Measurements from ENCODE around the gene CBY3.

The CBY3 gene

DNA sequence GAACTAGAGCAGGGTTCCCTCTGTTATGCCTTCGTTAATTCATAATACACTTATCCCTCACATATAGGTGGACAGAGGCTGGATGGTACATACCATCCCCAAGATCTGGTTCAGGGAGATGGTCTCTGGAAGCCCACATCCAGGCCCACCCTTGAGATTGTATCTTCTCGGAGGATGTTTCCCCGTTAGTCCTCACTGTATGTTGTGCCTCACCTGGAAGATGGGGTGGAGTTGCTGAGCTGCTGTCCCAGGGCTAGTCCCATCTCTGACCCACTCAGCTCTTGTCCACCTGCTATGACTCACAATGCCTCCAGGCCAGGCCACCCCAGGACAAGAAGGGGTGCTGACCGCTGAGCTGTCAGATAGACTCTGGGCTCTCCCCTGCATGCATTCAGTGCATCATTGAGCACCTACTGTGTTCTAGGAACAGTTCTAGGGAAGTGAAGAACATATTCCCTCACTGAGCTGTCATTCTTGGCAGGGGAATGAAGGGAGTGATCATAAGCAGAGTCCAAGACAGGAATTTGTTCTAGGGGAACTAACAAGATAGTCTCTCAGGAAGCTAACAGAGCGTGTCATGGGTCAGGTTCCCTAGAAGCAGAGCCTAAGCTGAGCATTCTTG is at the start of gene CBY3:
Gene CBY3 (minus strand): TSS at position 255 of the 622 bp plus-strand sequence. CDS start 116 bp downstream, at position 139.
- no peak for TF ChIP-seq CTCF (IDR thresholded peaks at IDR 0.05; ENCODE audit: low read depth, low read length)
- no peak within 1 kb of the TSS for H3K4me3 ChIP-seq (ENCODE audit: low read depth, low read length)

DNA sequence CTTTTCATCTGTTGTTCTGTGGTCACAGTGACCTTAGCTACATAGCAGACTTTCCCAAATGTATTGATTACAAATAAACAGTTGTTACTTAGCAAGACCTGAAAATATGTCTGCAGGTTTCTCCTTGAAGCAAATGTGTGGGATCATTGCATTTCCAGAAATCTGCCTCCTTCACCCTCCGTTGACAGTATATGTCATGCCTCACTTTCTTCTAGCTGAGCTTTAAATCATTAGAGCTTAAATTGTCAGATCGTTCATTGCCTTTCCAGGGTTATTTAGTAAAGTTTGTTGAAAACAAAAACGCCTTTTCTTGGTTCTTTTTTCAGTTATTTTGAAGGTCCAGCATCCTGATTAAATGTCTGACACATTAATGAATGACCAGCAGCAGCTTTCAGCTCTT is 49.5 kb upstream of the CBY3 start:
- TF ChIP-seq CTCF (IDR thresholded peaks at IDR 0.05; ENCODE audit: low read depth, low read length): no peak
- H3K4me3 ChIP-seq (ENCODE audit: low read depth, low read length): no peak overlapping the region

- TF ChIP-seq CTCF (IDR thresholded peaks at IDR 0.05; ENCODE audit: low read depth, low read length): no peak
- no peak overlapping the region for H3K4me3 ChIP-seq (ENCODE audit: low read depth, low read length)
Observed at GRCh38 chr5:179729727-179730126, 48.9 kb upstream of the CBY3 start.

GRCh38 chr5:179729303-179729702 is 48.5 kb upstream of the CBY3 start:
- TF ChIP-seq CTCF (IDR thresholded peaks at IDR 0.05; ENCODE audit: low read depth, low read length): no peak
- H3K4me3 ChIP-seq (ENCODE audit: low read depth, low read length): no peak overlapping the region

- no peak overlapping the region for H3K4me3 ChIP-seq (ENCODE audit: low read depth, low read length)
- TF ChIP-seq CTCF (IDR thresholded peaks at IDR 0.05; ENCODE audit: low read depth, low read length): no peak
Observed at GRCh38 chr5:179727106-179727505, 46.3 kb upstream of the CBY3 start.

GRCh38 chr5:179724163-179724562 is 43.3 kb upstream of the CBY3 start:
- H3K4me3 ChIP-seq (ENCODE audit: low read depth, low read length): no peak overlapping the region
- no peak for TF ChIP-seq CTCF (IDR thresholded peaks at IDR 0.05; ENCODE audit: low read depth, low read length)

DNA sequence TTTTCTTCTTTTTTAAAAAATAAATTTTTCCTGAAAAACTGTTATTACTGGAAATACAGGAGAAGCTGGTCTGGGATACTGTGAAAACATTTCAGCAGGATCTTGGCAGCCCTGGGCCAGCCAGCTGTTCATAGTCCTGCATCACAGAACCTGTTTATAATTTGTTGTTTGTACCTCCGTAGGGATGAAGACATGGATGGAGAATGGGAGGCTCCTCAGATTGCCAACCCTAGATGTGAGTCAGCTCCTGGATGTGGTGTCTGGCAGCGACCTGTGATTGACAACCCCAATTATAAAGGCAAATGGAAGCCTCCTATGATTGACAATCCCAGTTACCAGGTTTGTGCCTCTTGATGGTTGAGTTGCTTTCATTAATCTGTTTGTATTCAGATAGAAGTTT is 39.4 kb upstream of the CBY3 start:
- no peak overlapping the region for H3K4me3 ChIP-seq (ENCODE audit: low read depth, low read length)
- TF ChIP-seq CTCF (IDR thresholded peaks at IDR 0.05; ENCODE audit: low read depth, low read length): no peak

All from WI38 (cell line).